GM23248 (cell line): Measurements from ENCODE around the gene GPR3. TPM values are rescaled to one million over a fixed set of nuclear protein-coding genes. Genes with fewer than 3 reads are reported as not detected.

ENCODE experiments used
- DNase-seq: peaks from one replicate; pipeline ENCODE4 v3.0.0-alpha.2; 2015
- H2AFZ ChIP-seq: fragments of 200-600 bp; sonication (generic); 2 replicates; pipeline ENCODE4 v1.6.1; 2016; ENCODE audit warnings: antibody characterized with exemption
- H3F3A ChIP-seq: fragments of 200-600 bp; sonication (generic); 2 replicates; pipeline ENCODE4 v1.6.1; 2016; ENCODE audit warnings: mild to moderate bottlenecking, antibody characterized with exemption, mixed run types; ENCODE audit not compliant: insufficient read depth
- H3K27ac ChIP-seq: fragments of 200-600 bp; sonication (generic); 2 replicates; pipeline ENCODE4 v1.5.1; 2016; ENCODE audit warnings: mild to moderate bottlenecking
- H3K27me3 ChIP-seq: fragments of 200-600 bp; sonication (generic); replicated peaks from 2 replicates; pipeline ENCODE4 v1.6.1; 2016; ENCODE audit warnings: mild to moderate bottlenecking; ENCODE audit not compliant: insufficient read depth
- H3K36me3 ChIP-seq: fragments of 200-600 bp; sonication (generic); 2 replicates; pipeline ENCODE4 v1.6.1; 2016; ENCODE audit warnings: low read depth, mild to moderate bottlenecking
- H3K4me1 ChIP-seq: fragments of 200-600 bp; sonication (generic); 2 replicates; pipeline ENCODE4 v1.6.1; 2016; ENCODE audit warnings: mild to moderate bottlenecking; ENCODE audit not compliant: insufficient read depth
- H3K4me2 ChIP-seq: fragments of 200-600 bp; sonication (generic); one replicate; pipeline ENCODE4 v1.6.1; 2016; ENCODE audit warnings: mild to moderate bottlenecking; ENCODE audit not compliant: unreplicated experiment
- H3K4me3 ChIP-seq: fragments of 200-600 bp; sonication (generic); 2 replicates; pipeline ENCODE4 v1.5.1; 2016; ENCODE audit warnings: mild to moderate bottlenecking
- H3K79me2 ChIP-seq: fragments of 200-600 bp; sonication (generic); 2 replicates; pipeline ENCODE4 v1.6.1; 2016; ENCODE audit warnings: mild to moderate bottlenecking; ENCODE audit not compliant: insufficient read depth
- H3K9ac ChIP-seq: fragments of 200-600 bp; sonication (generic); 2 replicates; pipeline ENCODE4 v1.6.1; 2016; ENCODE audit warnings: mild to moderate bottlenecking
- H3K9me2 ChIP-seq: fragments of 200-600 bp; sonication (generic); 2 replicates; pipeline ENCODE4 v1.6.1; 2016; ENCODE audit warnings: mixed run types, mild to moderate bottlenecking, moderate library complexity; ENCODE audit not compliant: insufficient read depth
- H3K9me3 ChIP-seq: fragments of 200-600 bp; sonication (generic); one replicate; pipeline ENCODE4 v1.6.1; 2017; ENCODE audit warnings: low read depth
- H4K20me1 ChIP-seq: fragments of 200-600 bp; sonication (generic); 2 replicates; pipeline ENCODE4 v1.6.0; 2016; ENCODE audit not compliant: insufficient read depth
- EZH2 ChIP-seq: fragments of 200-600 bp; sonication (generic); IDR thresholded peaks from 2 replicates; pipeline ENCODE4 v1.6.1; 2018; ENCODE audit warnings: antibody characterized with exemption, mild to moderate bottlenecking; ENCODE audit not compliant: insufficient read depth, poor library complexity, severe bottlenecking
- EZH2phosphoT487 ChIP-seq: fragments of 200-600 bp; sonication (generic); IDR thresholded peaks from 2 replicates; pipeline ENCODE4 v1.6.1; 2018; ENCODE audit warnings: antibody characterized with exemption, moderate library complexity, mild to moderate bottlenecking, low read depth; ENCODE audit not compliant: insufficient read depth
- whole genome bisulfite sequencing, 2 experiments: methylation state at CpG; one replicate each; pipeline ENCODE4 v1.1.6; 2015 to 2017; ENCODE audit warnings: low lambda C conversion rate in 2 of 2, low coverage in 1 of 2; ENCODE audit errors: missing lambda C conversion rate in 2 of 2; 5-methylcytosine and 5-hydroxymethylcytosine counted together
- in situ Hi-C: fragments of 300-500 bp; cut with MboI; formaldehyde crosslinking; loops from 2 replicates; pipeline ENCODE4 v1.15.0; 2020
- polyA plus RNA-seq: library from polyadenylated mRNA; unstranded; fragments of >200 nt; fragmentation: Nextera tagmentation; extraction: Ambion mirVana; gene quantifications from 2 replicates; pipeline ENCODE4 v1.2.1, GENCODE V29; 2016
- total RNA-seq: library from RNA; depleted of rRNA; stranded (reverse); fragments of >200 nt; shearing (Covaris generic); gene quantifications from 2 replicates; pipeline ENCODE4 v1.2.3, GENCODE V29; 2014

The GPR3 gene
- total and polyA plus RNA-seq, 2 experiments from 2014 or later, result 0.32 to 1.8 TPM

- Histone ChIP-seq H3K9me2 (no peaks in the 10 kb centered on the region), H3F3A (no peaks in the 10 kb centered on the region), H3K27me3 (no peaks in the 10 kb centered on the region), H3K36me3 (peaks cover 5% of the 10 kb centered on the region; the same call in 1 of the 2 replicates), H3K27ac (no peak overlapping the region), H3K4me2 (no peak overlapping the region), H3K4me3 (no peak overlapping the region), H2AFZ (no peak overlapping the region), H3K9me3 (no peaks in the 10 kb centered on the region), H3K9ac (no peak overlapping the region), H3K79me2 (peaks cover 15% of the 10 kb centered on the region), H4K20me1 (no peaks in the 10 kb centered on the region), H3K4me1 (peaks cover 7% of the 10 kb centered on the region; the same call in 1 of the 2 replicates)
- in situ Hi-C loops, result no loop called here
- WGBS, 2 experiments, result 89 to 95% methylated on average over 16 to 21 of the region's 21 CpGs
- no peak for DNase-seq
- TF ChIP-seq EZH2phosphoT487, result no peak
- no peak for TF ChIP-seq EZH2
Measured at GRCh38 chr1:27361044-27361402, 31.4 kb upstream of the GPR3 start.

DNA sequence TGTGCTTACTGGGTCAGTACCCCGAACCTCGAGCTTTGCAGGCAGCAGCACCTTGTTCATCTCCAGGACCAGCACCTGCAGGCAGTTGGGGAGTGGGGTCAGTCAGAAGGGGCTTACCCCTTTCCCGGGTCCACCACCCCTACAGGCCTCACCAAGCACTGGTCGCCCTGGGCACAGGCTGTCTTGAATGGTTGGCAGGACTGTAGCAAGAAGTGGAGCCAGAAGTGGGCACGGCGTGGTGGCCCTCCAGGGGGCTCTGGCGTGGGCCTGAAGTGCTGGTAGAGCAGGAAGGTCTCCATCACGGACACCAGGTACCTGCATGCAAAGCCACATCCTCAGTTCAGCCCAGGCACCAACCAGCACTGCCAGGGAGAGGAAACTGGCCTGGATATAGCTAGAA, 30.9 kb upstream of the GPR3 start:
- 98% methylated on average over 6 to 8 of the region's 8 CpGs for WGBS, 2 experiments
- Histone ChIP-seq H3K9me2 (no peaks in the 10 kb centered on the region), H2AFZ (no peak overlapping the region), H3K36me3 (peaks cover 5% of the 10 kb centered on the region; the same call in 1 of the 2 replicates), H3F3A (no peaks in the 10 kb centered on the region), H4K20me1 (no peaks in the 10 kb centered on the region), H3K4me1 (peaks cover 7% of the 10 kb centered on the region; the same call in 1 of the 2 replicates), H3K9me3 (no peaks in the 10 kb centered on the region), H3K4me2 (no peak overlapping the region), H3K27ac (no peak overlapping the region), H3K27me3 (no peaks in the 10 kb centered on the region), H3K4me3 (no peak overlapping the region), H3K79me2 (peaks cover 15% of the 10 kb centered on the region), H3K9ac (no peak overlapping the region)
- no peak for DNase-seq
- in situ Hi-C loops, result no loop called here
- TF ChIP-seq EZH2 (no peak), EZH2phosphoT487 (no peak)

GRCh38 chr1:27363766-27364695, 28.4 kb upstream of the GPR3 start:
- in situ Hi-C loops, result no loop called here
- H3K79me2 ChIP-seq, result peaks cover 15% of the 10 kb centered on the region
- no peaks in the 10 kb centered on the region for H3K27me3 ChIP-seq
- WGBS, 2 experiments, result 81 to 84% methylated on average over 25 to 26 of the region's 26 CpGs
- H3K9me2 ChIP-seq, result no peaks in the 10 kb centered on the region
- H4K20me1 ChIP-seq, result no peaks in the 10 kb centered on the region
- H3K4me2 ChIP-seq, result no peak overlapping the region
- no peak for TF ChIP-seq EZH2phosphoT487
- no peak for TF ChIP-seq EZH2
- H2AFZ ChIP-seq, result no peak overlapping the region
- H3K9ac ChIP-seq, result no peak overlapping the region
- peaks cover 15% of the 10 kb centered on the region for H3K4me1 ChIP-seq
- peaks cover 5% of the 10 kb centered on the region; the same call in 1 of the 2 replicates for H3K36me3 ChIP-seq
- H3K9me3 ChIP-seq, result no peaks in the 10 kb centered on the region
- no peak overlapping the region; the same call in 1 of the 2 replicates for H3K4me3 ChIP-seq
- H3F3A ChIP-seq, result no peaks in the 10 kb centered on the region
- no peak for DNase-seq
- no peak overlapping the region for H3K27ac ChIP-seq

DNA sequence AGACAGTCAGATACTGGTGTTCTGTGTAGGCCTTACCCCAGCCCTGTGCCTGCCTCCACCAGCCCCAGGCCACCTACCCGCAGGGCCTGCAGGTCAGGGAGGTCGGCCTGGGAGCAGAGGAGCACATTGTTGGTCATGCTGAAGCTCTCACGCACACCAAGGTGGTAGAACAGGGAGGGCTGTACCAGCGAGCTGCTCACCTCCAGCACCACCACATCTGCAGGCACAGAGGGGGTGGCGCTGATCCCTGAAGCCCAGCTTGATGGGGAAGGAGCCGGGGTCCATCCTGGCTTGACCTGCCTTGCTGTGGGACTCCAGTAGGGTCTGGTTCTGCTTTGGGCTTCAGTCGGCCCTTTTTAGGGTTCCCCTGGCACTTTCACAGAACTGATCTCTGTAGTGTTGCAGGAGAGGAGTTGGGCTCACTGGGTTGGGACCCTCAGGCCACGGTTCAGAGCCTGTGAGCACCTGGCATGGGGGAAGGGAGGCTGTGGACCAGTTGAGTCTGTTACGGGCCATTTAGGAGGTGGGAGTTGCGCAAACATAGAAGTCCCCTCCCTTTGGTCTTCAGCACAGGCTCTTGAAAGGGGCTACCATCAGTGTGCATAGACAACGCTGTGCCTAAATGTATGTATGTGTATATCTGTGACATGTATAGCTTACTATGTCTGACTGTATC, 27.6 kb upstream of the GPR3 start:
- H3K9ac ChIP-seq, result peak overlapping the region; percentile 99
- no peaks in the 10 kb centered on the region for H3K9me2 ChIP-seq
- peak overlapping the region; percentile 77 for H3K4me3 ChIP-seq
- H3K4me2 ChIP-seq, result peak overlapping the region; percentile 88
- peak overlapping the region; percentile 97 for H3K27ac ChIP-seq
- H3K4me1 ChIP-seq, result peaks cover 15% of the 10 kb centered on the region
- WGBS, 2 experiments, result 55 to 59% methylated on average over 11 of the region's 11 CpGs
- TF ChIP-seq EZH2phosphoT487 (no peak), EZH2 (no peak)
- peaks cover 5% of the 10 kb centered on the region; the same call in 1 of the 2 replicates for H3K36me3 ChIP-seq
- in situ Hi-C loops, result no loop called here
- H3K27me3 ChIP-seq, result no peaks in the 10 kb centered on the region
- no peaks in the 10 kb centered on the region for H3K9me3 ChIP-seq
- H4K20me1 ChIP-seq, result no peaks in the 10 kb centered on the region
- no peaks in the 10 kb centered on the region for H3F3A ChIP-seq
- H2AFZ ChIP-seq, result peak overlapping the region; percentile 69
- peaks cover 15% of the 10 kb centered on the region for H3K79me2 ChIP-seq
- DNase-seq, result no peak
